Gastrocnemius medialis (tissue), 4 donors: ENCODE measurements around the gene ABCA13. TPM values are rescaled to one million over a fixed set of nuclear protein-coding genes. Genes with fewer than 3 reads are reported as not detected.

Experiments
- ATAC-seq, 2 donors: fragments of 150-250 bp; one replicate each; pipeline ENCODE4 v1.9.1; 2016
- DNase-seq, 2 donors: peaks; one replicate each; pipeline ENCODE4 v3.0.0-alpha.2; 2019
- H3K27ac ChIP-seq, 4 donors: fragments of 200-600 bp; sonication (generic); 1 replicate in 1 of 4; 2 replicates in 3 of 4; pipeline ENCODE4 v1.5.1; 2016 to 2018; ENCODE audit warnings: mild to moderate bottlenecking in 2 of 4, moderate library complexity in 1 of 4
- H3K27me3 ChIP-seq, 3 donors: fragments of 200-600 bp; sonication (generic) in 2 of 3; 1 replicate in 1 of 3; 2 replicates in 2 of 3; pipeline versions ENCODE4 v1.5.1 to v1.6.0; 2016 to 2019; ENCODE audit warnings: mild to moderate bottlenecking in 1 of 3, moderate library complexity in 1 of 3
- H3K36me3 ChIP-seq, 2 donors: fragments of 200-600 bp; sonication (generic) in 1 of 2; one replicate each; pipeline ENCODE4 v1.5.1; 2017 to 2018
- H3K4me1 ChIP-seq, 2 donors: fragments of 200-600 bp; sonication (generic) in 1 of 2; one replicate each; pipeline ENCODE4 v1.5.1; 2016 to 2017; ENCODE audit warnings: mild to moderate bottlenecking in 2 of 2
- H3K4me3 ChIP-seq, 4 donors: fragments of 200-600 bp; sonication (generic) in 3 of 4; 1 replicate in 1 of 4; 2 replicates in 3 of 4; pipeline ENCODE4 v1.5.1; 2016 to 2019; ENCODE audit warnings: mild to moderate bottlenecking in 2 of 4
- H3K9me3 ChIP-seq, 3 donors: fragments of 200-600 bp; sonication (generic) in 2 of 3; 1 replicate in 1 of 3; 2 replicates in 2 of 3; pipeline ENCODE4 v1.5.1; 2016 to 2019
- CTCF ChIP-seq, 5 experiments: fragments of 450-650 bp in 3 of 5; fragments of 200-600 bp in 2 of 5; sonication (generic) in 2 of 5; IDR thresholded peaks in 4 of 5; conservative IDR thresholded peaks in 1 of 5; 1 replicate in 4 of 5; 2 replicates in 1 of 5; pipeline ENCODE4 v1.5.1; 2016 to 2019; ENCODE audit warnings: antibody characterized with exemption in 5 of 5, mild to moderate bottlenecking in 3 of 5, moderate library complexity in 3 of 5
- POLR2A ChIP-seq, 2 donors: fragments of 450-650 bp; IDR thresholded peaks; one replicate each; pipeline ENCODE4 v1.6.1; 2017; ENCODE audit warnings: antibody characterized with exemption in 2 of 2, mild to moderate bottlenecking in 2 of 2, moderate library complexity in 2 of 2
- in situ Hi-C, 4 donors: fragments of 200-750 bp; cut with MboI; loops; one replicate each; pipeline versions ENCODE4 v1.15.0 to v1.8.0; 2017; ENCODE audit warnings: low sequenced_read_pairs in 4 of 4
- intact Hi-C: fragments of 100-400 bp; cut with DNase I; formaldehyde crosslinking; loops from one replicate; pipeline ENCODE4 v1.15.1; 2023; ENCODE audit warnings: low total_unique reads
- total RNA-seq, 4 donors: library from RNA; depleted of rRNA; stranded (reverse); fragments of >200 nt; gene quantifications; one replicate each; pipeline versions ENCODE4 v1.1.0 to v1.2.3, GENCODE V29; 2016

The ABCA13 gene
- total RNA-seq, 4 donors from 2014 or later, result 0.03 to 0.10 TPM; not detected in 2

DNA sequence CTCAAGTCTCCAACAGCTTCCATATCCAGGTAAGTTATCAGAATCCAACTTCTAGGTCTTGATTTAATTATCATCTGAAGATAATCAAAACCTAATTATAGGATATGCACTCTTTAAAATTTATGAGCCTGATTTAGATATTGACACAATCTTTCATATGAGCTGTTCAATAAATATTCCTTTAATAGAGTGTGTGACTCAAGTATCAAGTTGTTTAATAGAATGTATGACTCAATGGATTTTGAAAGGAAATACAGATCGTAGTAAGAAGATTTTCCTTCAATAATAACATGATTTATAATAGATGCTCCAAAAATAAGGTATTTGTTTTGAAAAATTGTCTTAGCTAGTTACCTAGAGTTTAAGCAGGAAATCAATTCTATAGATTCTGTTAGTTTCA, 97.8 kb downstream of the ABCA13 start:
- Histone ChIP-seq H3K27ac (no peak overlapping the region), H3K4me3 (no peak overlapping the region), H3K9me3 (no peaks in the 10 kb centered on the region), H3K4me1 (no peaks in the 10 kb centered on the region), H3K36me3 (no peaks in the 10 kb centered on the region), H3K27me3 (no peaks in the 10 kb centered on the region)
- intact Hi-C loops, result no loop called here
- in situ Hi-C loops, result no loop called here
- no peak for ATAC-seq
- TF ChIP-seq POLR2A (IDR thresholded peaks at IDR 0.05) (no peak), CTCF (IDR thresholded peaks at IDR 0.05 in 4 of 5, conservative IDR thresholded peaks at IDR 0.05 in 1 of 5) (no peak)
- no peak for DNase-seq

DNA sequence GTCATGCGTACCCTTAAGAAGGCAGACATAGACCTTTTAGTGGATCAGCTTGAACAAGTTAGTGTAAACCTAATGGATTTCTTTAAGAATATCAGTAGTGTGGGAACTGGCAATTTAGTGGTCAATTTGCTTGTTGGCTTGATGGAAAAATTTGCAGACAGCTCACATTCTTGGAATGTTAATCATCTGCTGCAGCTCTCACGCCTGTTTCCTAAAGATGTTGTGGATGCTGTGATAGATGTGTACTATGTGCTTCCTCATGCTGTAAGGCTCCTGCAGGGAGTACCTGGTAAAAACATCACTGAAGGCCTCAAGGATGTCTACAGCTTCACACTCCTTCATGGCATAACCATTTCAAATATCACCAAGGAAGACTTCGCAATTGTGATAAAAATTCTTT, 103.4 kb downstream of the ABCA13 start:
- H3K9me3 ChIP-seq, result no peaks in the 10 kb centered on the region
- H3K27ac ChIP-seq, result no peak overlapping the region
- no peak for ATAC-seq
- no peaks in the 10 kb centered on the region for H3K36me3 ChIP-seq
- no peaks in the 10 kb centered on the region for H3K27me3 ChIP-seq
- in situ Hi-C loops (no loop called here), intact Hi-C loops (no loop called here)
- H3K4me1 ChIP-seq, result no peaks in the 10 kb centered on the region
- no peak overlapping the region for H3K4me3 ChIP-seq
- TF ChIP-seq POLR2A (IDR thresholded peaks at IDR 0.05) (no peak), CTCF (IDR thresholded peaks at IDR 0.05 in 4 of 5, conservative IDR thresholded peaks at IDR 0.05 in 1 of 5) (no peak)
- no peak for DNase-seq

GRCh38 chr7:48279420-48279819, 108.2 kb downstream of the ABCA13 start:
- in situ Hi-C loops, result no loop called here
- no peak for DNase-seq
- intact Hi-C loops, result no loop called here
- H3K27ac ChIP-seq, result no peak overlapping the region
- H3K4me3 ChIP-seq, result no peak overlapping the region
- no peaks in the 10 kb centered on the region for H3K27me3 ChIP-seq
- no peaks in the 10 kb centered on the region for H3K9me3 ChIP-seq
- H3K4me1 ChIP-seq, result no peaks in the 10 kb centered on the region
- ATAC-seq, result no peak
- TF ChIP-seq POLR2A (IDR thresholded peaks at IDR 0.05), result no peak
- no peak for TF ChIP-seq CTCF (IDR thresholded peaks at IDR 0.05 in 4 of 5, conservative IDR thresholded peaks at IDR 0.05 in 1 of 5)
- H3K36me3 ChIP-seq, result no peaks in the 10 kb centered on the region

GRCh38 chr7:48280100-48280499, 108.8 kb downstream of the ABCA13 start:
- no peak for DNase-seq
- in situ Hi-C loops, result no loop called here
- no peaks in the 10 kb centered on the region for H3K27me3 ChIP-seq
- H3K27ac ChIP-seq, result no peak overlapping the region
- intact Hi-C loops, result no loop called here
- H3K36me3 ChIP-seq, result no peaks in the 10 kb centered on the region
- no peak overlapping the region for H3K4me3 ChIP-seq
- TF ChIP-seq CTCF (IDR thresholded peaks at IDR 0.05 in 4 of 5, conservative IDR thresholded peaks at IDR 0.05 in 1 of 5) (no peak), POLR2A (IDR thresholded peaks at IDR 0.05) (no peak)
- no peak for ATAC-seq
- H3K4me1 ChIP-seq, result no peaks in the 10 kb centered on the region
- no peaks in the 10 kb centered on the region for H3K9me3 ChIP-seq

GRCh38 chr7:48285373-48285772, 114.1 kb downstream of the ABCA13 start:
- Histone ChIP-seq H3K9me3 (no peaks in the 10 kb centered on the region), H3K4me3 (no peak overlapping the region), H3K27ac (no peak overlapping the region), H3K36me3 (no peaks in the 10 kb centered on the region), H3K4me1 (no peaks in the 10 kb centered on the region), H3K27me3 (no peaks in the 10 kb centered on the region)
- intact Hi-C loops (no loop called here), in situ Hi-C loops (no loop called here)
- DNase-seq (no peak), ATAC-seq (peak in 1 of 2 donors; percentile 26)
- TF ChIP-seq POLR2A (IDR thresholded peaks at IDR 0.05) (no peak), CTCF (IDR thresholded peaks at IDR 0.05 in 4 of 5, conservative IDR thresholded peaks at IDR 0.05 in 1 of 5) (no peak)
